OCI-LY3 (cell line): Measurements from ENCODE around the gene ANO6.
"Not testable (repeated sequence)": the region's sequence is repeated elsewhere in the genome, so short reads cannot be mapped to it uniquely, and the experiment has no call there.

Experiments used
- EZH2phosphoT487 ChIP-seq: fragments of 200-600 bp; shearing (Covaris generic); IDR thresholded peaks from 2 replicates; pipeline ENCODE4 v1.6.1; 2018; ENCODE audit warnings: antibody characterized with exemption, mixed run types, low read depth
- TF ChIP-seq, protein P1 (sequence below): fragments of 200-600, 300-600 bp; sonication (generic); IDR thresholded peaks from 2 replicates; pipeline ENCODE4 v1.5.1; 2014; ENCODE audit warnings: antibody characterized with exemption, low read length, low read depth

DNA sequence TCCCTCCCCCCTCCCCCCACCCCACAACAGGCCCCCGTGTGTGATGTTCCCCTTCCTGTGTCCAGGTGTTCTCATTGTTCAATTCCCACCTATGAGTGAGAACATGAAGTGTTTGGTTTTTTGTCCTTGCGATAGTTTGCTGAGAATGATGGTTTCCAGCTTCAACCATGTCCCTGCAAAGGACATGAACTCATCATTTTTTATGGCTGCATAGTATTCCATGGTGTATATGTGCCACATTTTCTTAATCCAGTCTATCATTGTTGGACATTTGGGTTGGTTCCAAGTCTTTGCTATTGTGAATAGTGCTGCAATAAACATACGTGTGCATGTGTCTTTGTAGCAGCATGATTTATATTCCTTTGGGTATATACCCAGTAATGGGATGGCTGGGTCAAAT lies 101.4 kb downstream of the ANO6 start:
- TF ChIP-seq, protein P1, sequence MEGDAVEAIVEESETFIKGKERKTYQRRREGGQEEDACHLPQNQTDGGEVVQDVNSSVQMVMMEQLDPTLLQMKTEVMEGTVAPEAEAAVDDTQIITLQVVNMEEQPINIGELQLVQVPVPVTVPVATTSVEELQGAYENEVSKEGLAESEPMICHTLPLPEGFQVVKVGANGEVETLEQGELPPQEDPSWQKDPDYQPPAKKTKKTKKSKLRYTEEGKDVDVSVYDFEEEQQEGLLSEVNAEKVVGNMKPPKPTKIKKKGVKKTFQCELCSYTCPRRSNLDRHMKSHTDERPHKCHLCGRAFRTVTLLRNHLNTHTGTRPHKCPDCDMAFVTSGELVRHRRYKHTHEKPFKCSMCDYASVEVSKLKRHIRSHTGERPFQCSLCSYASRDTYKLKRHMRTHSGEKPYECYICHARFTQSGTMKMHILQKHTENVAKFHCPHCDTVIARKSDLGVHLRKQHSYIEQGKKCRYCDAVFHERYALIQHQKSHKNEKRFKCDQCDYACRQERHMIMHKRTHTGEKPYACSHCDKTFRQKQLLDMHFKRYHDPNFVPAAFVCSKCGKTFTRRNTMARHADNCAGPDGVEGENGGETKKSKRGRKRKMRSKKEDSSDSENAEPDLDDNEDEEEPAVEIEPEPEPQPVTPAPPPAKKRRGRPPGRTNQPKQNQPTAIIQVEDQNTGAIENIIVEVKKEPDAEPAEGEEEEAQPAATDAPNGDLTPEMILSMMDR: not testable (repeated sequence)
- TF ChIP-seq EZH2phosphoT487: not testable (repeated sequence)
